GM18519 (cell line): Measurements from ENCODE around the gene NPEPL1.

ENCODE experiments used
- ATAC-seq: cut with Tn5 transposase; IDR thresholded peaks from one replicate; pipeline ENCODE4 v1.9.1; 2021; ENCODE audit warnings: mild to moderate bottlenecking, moderate library complexity; ENCODE audit not compliant: unreplicated experiment, low FRiP score

Gene NPEPL1

GRCh38 chr20:58657262-58657661, 35.3 kb upstream of the NPEPL1 start:
- ATAC-seq: no peak

GRCh38 chr20:58657986-58658385, 34.6 kb upstream of the NPEPL1 start:
- no peak for ATAC-seq

DNA sequence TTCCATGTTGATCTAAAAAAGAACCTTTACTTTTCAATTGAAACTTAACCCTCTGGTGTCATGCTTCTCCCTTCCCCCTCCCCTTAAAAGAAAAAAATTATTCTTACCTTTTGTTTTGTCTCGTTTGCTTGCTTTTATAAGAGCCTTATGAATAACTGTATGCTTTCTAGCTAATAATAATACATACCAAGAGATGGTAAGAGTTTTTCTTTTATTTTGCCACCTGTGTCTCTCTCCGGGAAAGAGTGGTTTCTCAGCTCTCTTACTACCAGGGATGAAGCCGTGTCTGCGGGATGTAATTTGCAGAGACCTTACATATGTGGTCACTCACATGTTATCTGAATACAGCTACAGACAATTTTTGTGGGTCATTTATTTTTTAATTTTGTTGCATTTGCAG, 33.8 kb upstream of the NPEPL1 start:
- no peak for ATAC-seq

GRCh38 chr20:58659841-58660240, 32.8 kb upstream of the NPEPL1 start:
- no peak for ATAC-seq

DNA sequence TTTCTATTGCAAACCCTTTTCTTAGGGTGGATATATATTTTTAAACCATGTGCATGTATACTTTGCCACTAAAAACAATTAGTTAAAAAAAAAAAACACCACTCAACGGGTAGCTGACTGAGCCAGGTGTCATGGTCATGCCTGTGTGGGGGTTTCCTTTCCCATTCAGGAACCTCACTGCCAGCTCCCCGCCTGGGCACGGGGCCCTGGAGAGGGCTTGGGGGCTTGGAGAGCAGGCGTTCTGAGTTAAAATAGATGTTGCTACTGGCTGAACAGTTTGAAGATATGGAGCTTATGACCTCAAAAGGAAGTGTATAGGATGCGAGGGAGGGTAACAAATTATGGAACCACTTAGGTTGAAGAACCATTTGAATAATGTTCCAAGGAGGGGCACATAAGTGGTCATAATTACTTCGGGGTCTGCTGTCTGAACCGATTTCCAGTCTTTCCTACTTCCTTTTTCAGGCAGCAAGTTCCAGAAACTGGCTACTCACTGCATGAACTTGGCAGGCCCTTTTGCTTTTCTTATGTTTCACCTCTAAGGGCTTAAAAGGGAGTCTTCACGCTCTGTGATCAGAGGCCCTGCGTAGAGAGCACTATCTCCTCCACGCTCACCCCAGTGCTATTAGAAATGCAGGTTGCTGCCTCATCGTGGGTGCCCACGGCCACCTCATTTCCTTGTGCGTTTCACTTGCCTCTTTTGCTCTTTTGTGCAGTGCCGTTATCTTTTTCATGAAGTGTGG, 31.6 kb upstream of the NPEPL1 start:
- ATAC-seq: no peak

DNA sequence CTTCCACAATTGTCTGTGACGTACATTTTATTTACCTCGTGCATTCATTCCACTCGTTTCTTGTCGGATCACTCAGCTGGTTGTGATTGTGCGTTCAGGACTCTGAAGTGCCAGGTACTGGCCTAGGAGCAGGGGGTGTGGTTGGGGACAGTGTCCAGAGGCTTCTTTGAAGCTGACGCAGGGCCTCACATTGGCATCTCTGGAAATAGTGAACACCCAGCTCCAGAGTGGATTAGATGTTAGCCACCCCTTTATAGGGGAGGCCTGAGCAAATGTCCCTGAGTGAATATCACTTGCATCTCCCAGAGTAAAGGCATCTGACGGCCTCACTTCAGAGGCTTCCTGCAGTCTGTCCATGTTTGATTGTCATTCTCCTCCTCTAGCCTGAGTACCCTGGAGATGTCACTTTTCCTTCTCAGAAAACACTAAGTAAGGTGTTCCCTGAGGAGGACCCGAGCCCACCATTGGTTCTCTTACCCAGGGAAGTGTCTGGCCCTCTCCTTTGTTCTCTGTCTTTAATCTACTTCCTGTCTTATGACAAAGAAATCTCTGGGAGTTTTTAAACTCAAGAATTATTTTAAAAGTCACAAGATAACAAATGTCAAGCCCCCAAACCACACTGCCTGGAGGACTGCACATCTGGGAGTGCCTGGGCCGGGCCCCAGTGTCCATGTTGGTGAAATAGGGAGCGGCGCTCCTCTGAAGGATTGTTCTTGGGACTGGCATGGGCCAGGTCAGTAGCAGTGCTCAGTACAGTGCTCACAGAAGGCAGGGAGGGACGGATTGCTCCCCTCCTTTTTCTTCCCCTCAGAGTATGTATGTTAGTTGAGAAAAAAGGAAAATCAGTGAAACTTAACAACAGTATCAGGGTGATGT, 30.8 kb upstream of the NPEPL1 start:
- ATAC-seq: no peak

DNA sequence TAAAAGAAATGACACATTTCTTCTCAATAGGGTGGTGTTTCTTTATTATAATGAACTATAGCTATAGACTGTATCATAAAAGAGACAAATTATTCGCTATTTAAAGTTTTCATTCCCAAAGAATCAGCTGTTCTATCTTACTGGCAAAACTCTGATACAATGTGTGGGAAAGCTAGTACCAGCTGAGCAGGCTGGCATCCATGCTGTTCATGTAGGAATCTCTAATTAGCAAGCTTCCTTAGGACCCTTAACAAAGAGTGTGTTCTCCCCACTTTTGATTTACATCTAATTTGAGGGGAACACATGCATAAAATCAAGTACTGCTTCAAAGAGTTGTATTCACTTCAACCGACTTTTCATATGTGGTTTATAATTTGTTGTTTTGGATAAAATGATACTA, 28.3 kb upstream of the NPEPL1 start:
- no peak for ATAC-seq

DNA sequence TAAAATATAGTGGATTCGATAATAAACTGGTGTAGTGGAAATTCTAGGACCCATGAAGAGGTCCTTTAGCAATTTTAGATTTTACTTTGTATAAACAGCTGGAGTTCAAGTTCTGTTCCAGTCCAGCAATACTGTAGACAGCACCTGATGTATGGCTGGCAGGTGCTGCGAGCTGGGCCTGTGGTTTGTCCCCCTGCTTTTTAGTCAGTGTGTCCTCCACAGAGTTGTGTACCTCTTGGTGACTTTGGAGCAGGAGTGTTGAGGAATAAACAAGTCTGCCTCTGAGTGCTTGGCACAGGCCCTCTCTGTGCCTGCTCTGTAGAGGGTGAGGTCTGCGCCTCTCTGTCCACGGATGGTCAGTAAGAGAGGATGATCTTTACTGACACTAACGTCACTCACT, 27.7 kb upstream of the NPEPL1 start:
- ATAC-seq: no peak

- no peak for ATAC-seq
These were observed 27.0 kb upstream of the NPEPL1 start for GRCh38 chr20:58665606-58666005.

DNA sequence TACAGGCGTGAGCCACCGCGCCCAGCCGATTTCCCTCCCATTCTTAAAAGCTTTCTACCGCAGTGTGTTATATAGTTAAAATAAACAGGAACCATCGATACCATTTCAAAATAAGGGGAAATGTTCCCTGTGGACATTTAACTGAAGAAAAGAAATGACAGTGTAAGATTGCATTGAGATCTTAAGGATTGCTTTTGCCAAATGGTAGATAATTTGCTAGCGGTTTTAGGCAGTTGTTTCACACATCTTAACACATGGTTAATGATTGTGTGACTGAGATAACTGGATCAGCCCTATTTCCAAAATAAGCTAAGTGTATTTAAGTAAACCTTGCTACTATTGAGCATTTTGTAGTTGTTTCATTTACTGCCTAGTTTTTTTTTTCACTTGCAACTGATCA, 25.9 kb upstream of the NPEPL1 start:
- no peak for ATAC-seq

DNA sequence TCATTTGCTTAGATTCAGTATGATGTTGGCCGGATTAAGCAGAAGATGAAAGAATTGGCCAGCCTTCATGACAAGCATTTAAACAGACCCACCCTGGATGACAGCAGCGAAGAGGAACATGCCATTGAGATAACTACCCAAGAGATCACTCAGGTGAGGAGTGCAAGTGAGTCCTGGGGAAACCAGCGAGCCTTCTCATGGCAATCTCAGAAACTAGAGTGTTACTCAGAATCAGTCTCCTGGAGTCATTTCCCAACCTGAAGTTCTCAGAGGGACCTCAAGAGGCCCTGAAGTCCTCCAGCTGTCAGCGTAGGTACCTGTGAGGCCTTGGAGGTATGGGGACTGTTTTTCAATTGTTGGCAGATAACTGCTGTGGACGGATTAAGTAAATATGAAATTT, 24.6 kb upstream of the NPEPL1 start:
- no peak for ATAC-seq

GRCh38 chr20:58668901-58669286, 23.7 kb upstream of the NPEPL1 start:
- ATAC-seq: no peak

- ATAC-seq: no peak
These were observed 23.2 kb upstream of the NPEPL1 start for GRCh38 chr20:58669287-58670006.

DNA sequence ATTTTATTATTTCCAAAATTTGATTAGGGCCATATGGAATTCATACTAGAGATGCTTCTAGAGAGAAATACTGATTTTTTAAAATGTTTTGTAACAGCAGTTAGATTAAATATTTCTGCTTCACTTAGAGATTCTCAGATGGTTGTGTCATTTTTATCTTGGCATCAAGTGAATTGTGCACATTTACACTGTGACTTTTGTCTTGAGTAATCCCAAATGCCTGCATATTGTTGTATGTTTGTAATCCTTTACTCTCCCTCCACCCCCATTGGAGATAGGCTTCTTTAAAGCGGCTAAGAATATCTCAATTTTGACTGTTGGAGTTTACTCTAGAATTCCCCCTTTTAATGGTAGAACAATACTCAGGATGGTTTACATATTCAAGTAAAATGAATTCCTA, 22.5 kb upstream of the NPEPL1 start:
- no peak for ATAC-seq

- no peak for ATAC-seq
These were observed 21.9 kb upstream of the NPEPL1 start for GRCh38 chr20:58670659-58671058.

DNA sequence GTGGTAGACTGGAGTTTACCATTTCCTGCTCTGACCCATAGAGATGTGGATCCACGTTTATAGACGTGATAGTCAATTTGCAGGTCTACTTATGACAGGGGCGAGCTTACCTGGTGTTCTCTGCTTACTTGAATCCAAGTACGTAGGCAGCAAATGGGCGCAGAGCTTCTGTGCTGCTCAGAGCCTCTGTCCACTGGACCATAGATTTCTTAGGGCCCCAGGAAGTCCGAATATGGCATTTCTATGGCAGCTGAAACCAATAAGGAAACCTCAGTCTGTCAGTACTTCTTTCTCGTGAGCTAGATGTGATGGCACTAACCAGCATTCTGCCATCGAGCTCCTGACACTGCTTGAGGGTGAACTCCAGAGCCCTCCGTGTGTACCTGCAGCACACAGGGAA, 19.5 kb upstream of the NPEPL1 start:
- ATAC-seq: no peak

DNA sequence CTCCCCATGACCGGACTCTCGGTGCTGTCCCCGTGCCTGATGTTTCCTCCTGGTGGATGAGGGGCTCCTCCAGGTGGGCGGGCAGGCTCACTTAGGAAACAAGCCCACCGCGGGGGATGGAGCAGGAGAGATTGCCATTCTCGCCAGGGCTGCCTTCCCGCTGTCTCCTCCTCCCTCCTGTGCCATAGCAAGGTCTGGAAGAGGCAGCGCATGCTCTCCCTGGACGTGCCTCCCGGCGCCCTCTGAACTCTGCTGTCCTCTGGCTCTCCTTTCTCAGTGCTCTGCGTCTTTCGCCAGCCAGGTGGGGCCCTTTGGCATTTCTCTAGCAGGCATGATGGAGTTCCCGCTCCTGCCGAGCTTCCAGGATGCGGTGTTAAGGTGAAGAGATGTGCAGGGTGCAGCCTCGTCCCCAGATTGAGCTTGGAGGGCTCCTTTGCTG, 17.4 kb upstream of the NPEPL1 start:
- ATAC-seq: no peak

DNA sequence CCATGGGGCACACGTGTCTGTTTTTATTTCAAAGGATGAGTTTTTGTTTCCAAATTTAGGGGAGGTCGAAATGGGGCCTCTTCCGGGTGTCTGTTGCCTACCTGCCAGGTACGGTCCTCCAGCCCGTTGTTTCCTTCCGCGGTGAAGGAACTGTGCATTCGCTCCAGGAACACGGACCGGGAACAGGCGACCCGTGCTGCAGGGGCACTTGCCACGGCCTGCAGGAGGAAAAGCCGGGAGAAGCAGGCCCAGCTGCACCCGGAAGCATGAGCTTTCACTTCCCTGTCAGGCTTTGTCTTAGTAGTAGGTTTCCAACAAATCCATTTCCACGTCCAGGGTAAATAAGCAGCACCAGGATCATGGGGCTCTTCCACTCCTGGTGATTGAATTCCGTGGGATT, 17.0 kb upstream of the NPEPL1 start:
- no peak for ATAC-seq

DNA sequence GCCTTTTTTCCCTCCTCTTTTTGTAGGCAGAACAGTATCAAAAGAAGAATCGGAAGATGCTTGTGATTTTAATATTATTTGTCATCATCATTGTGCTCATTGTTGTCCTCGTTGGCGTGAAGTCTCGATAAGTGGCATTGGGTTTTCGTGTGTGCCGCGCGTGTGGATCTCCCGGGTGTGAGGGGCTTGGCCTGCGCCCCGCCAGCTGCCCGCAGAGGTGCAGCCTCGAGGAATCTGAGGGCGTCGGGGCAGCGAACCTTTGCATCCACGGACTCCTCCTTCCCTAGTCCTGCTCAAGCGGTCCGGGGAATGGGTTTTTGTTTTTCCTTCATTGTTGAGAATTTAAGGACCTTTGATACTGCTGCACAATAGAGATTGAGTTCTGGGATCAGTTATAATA, 16.4 kb upstream of the NPEPL1 start:
- ATAC-seq: no peak

GRCh38 chr20:58677079-58677604, 15.5 kb upstream of the NPEPL1 start:
- no peak for ATAC-seq

- ATAC-seq: no peak
These were observed 14.8 kb upstream of the NPEPL1 start for GRCh38 chr20:58677808-58678207.
